ENCODE results near the gene MUTYH. TPM values are rescaled to one million over a fixed set of nuclear protein-coding genes. Genes with fewer than 3 reads are reported as not detected.

Gene MUTYH
- total and polyA plus RNA-seq, 4 experiments from 2014 or later = 24.0 to 72.1 (median 48.1) TPM

DNA sequence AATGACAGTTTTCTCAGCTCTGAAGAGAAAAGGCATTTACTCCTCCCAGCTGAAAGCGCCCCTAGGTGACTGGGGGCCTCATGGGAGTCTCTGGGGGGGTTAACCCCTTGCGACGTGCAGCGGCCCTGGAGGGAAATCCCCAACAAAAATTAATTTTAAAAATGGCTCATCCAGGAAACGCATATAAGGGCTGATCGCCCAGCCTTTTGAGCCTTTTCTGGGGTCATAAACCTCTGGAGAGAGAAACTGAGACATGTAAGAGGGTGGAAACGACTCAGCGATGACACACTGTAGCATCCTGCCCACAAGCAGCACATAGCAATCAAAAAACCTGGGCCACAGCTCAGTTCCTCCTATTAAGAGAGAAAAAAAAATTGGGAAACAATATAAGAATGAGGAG, 33.9 kb downstream of the MUTYH start:
- no peak for DNase-seq
- H3K4me3 Mint-ChIP-seq = peak overlapping the region in 4 of 8 donors; percentile 17 to 43 (median 31)
- Histone ChIP-seq H3K27me3 (ENCODE audit: insufficient read depth, low read length) (no peaks in the 10 kb centered on the region), H3K27ac (ENCODE audit: low read depth, low read length) (no peak overlapping the region), H3K9me3 (ENCODE audit: control insufficient read depth in 1 of 2, low read length in 2 of 2) (no peaks in the 10 kb centered on the region), H3K4me3 (ENCODE audit: low read length in 2 of 2) (no peak overlapping the region), H3K4me1 (ENCODE audit: insufficient read depth, low read length) (peaks cover 11% of the 10 kb centered on the region), H3K36me3 (ENCODE audit: insufficient read depth, low read length) (no peaks in the 10 kb centered on the region)
- H3K27me3 Mint-ChIP-seq = no peaks in the 10 kb centered on the region
- no peaks in the 10 kb centered on the region for H3K36me3 Mint-ChIP-seq
- intact Hi-C loops (cut with micrococcal nuclease) = no loop called here
- POLR2A ChIA-PET (ENCODE audit: partially characterized antibody) = interaction anchor here (0.7 to 6.1 kb wide), 5 partner anchors 27 to 594 kb away, joined by 3 to 130 read pairs (median 3); partner anchors contain the start of genes MUTYH and TOE1
- H3K27ac Mint-ChIP-seq = peak overlapping the region in 3 of 7 donors; percentile 47 to 94 (median 60)
- peaks cover 11 to 24% (median 18%) of the 10 kb centered on the region in 4 donors for H3K4me1 Mint-ChIP-seq
- CTCF ChIA-PET (ENCODE audit: partially characterized antibody) = interaction anchor here (1.0 to 2.1 kb wide), 4 partner anchors 13 to 485 kb away, joined by 3 to 12 read pairs (median 5); partner anchors contain the start of genes MUTYH and TOE1
- no peaks in the 10 kb centered on the region for H3K9me3 Mint-ChIP-seq

DNA sequence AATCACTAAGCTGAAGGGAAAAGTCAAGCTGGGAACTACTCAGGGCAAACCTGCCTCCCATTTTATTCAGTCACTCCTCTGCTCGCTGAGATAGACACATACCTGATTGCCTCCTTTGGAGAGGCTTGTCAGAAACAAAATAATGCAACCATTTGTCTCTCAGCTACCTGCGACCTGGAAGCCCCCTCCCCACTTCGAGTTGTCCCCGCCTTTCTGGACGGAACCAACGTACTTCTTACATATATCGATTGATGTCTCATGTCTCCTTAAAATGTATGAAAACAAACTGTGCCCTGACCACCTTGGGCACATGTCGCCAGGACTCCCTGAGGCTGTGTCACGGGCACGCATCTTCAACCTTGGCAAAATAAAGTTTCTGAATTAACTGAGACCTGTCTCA, 35.0 kb downstream of the MUTYH start:
- Histone ChIP-seq H3K36me3 (ENCODE audit: insufficient read depth, low read length) (no peaks in the 10 kb centered on the region), H3K4me1 (ENCODE audit: insufficient read depth, low read length) (peaks cover 11% of the 10 kb centered on the region), H3K27ac (ENCODE audit: low read depth, low read length) (peak overlapping the region; percentile 85), H3K4me3 (ENCODE audit: low read length in 2 of 2) (no peak overlapping the region), H3K27me3 (ENCODE audit: insufficient read depth, low read length) (no peaks in the 10 kb centered on the region), H3K9me3 (ENCODE audit: control insufficient read depth in 1 of 2, low read length in 2 of 2) (no peaks in the 10 kb centered on the region)
- peak overlapping the region; percentile 77 to 98 (median 96) for H3K27ac Mint-ChIP-seq
- intact Hi-C loops (cut with micrococcal nuclease) = no loop called here
- no peaks in the 10 kb centered on the region for H3K36me3 Mint-ChIP-seq
- H3K4me3 Mint-ChIP-seq = peak overlapping the region in 5 of 8 donors; percentile 27 to 94 (median 71)
- POLR2A ChIA-PET (ENCODE audit: partially characterized antibody) = interaction anchor here (0.8 to 6.1 kb wide), 9 partner anchors 22 to 584 kb away, joined by 3 to 130 read pairs (median 6); partner anchors contain the start of genes HECTD3, HPDL, MUTYH and PLK3
- DNase-seq = no peak
- H3K9me3 Mint-ChIP-seq = no peaks in the 10 kb centered on the region
- H3K27me3 Mint-ChIP-seq = no peaks in the 10 kb centered on the region
- peaks cover 11 to 24% (median 18%) of the 10 kb centered on the region in 4 donors for H3K4me1 Mint-ChIP-seq
- CTCF ChIA-PET (ENCODE audit: partially characterized antibody) = interaction anchor here (1.3 to 2.1 kb wide), 5 partner anchors 35 to 484 kb away, joined by 3 to 12 read pairs (median 6); partner anchors contain the start of genes MUTYH and TOE1

DNA sequence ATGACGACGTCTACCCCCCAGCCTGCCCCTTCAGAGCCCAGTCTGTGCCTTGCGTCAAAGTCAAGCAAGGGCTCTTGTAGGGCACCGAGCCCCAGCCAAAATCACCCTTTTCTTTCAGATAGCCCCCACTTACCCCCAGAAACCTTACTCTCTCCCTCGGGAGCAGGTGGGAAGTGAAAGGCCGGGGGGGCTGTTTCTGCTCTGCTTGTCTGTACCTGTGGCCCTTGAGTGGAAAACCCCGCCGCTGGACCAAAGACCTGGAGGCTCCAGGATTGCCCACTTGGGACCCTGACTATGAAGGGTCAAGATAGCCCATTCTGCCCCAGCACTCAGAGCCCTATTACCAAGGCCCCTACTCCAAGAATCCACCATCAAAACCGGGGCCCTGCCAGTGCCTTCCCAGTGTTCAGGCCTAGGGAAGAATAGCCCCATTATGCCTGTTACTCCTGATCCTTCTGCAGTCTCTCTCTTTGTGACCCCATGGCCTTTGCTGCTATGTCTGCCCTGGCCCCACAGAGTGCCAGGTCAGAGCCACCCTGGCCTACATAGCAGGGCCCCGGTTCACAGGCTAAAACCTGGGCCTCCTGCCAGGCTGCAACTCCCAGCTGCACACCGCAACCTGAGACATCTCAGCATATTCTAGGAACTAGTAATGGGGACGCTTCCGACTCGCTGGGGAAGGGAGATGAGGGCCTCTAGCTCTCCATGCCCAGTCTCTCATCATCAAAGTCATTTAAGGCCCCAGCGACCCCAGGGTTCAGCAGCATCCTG, 35.7 kb downstream of the MUTYH start:
- Histone ChIP-seq H3K4me1 (ENCODE audit: insufficient read depth, low read length) (peaks cover 11% of the 10 kb centered on the region), H3K27me3 (ENCODE audit: insufficient read depth, low read length) (no peaks in the 10 kb centered on the region), H3K36me3 (ENCODE audit: insufficient read depth, low read length) (no peaks in the 10 kb centered on the region), H3K4me3 (ENCODE audit: low read length in 2 of 2) (peak overlapping the region; percentile 40 to 86), H3K27ac (ENCODE audit: low read depth, low read length) (peak overlapping the region; percentile 85), H3K9me3 (ENCODE audit: control insufficient read depth in 1 of 2, low read length in 2 of 2) (no peaks in the 10 kb centered on the region)
- Mint-ChIP-seq H3K27ac (peak overlapping the region; percentile 93 to 98 (median 96)), H3K9me3 (no peaks in the 10 kb centered on the region), H3K4me3 (peak overlapping the region; percentile 87 to 94 (median 92)), H3K36me3 (no peaks in the 10 kb centered on the region), H3K27me3 (no peaks in the 10 kb centered on the region), H3K4me1 (peaks cover 11 to 24% (median 18%) of the 10 kb centered on the region in 4 donors)
- ChIA-PET POLR2A (ENCODE audit: partially characterized antibody) (interaction anchor here (0.8 to 6.4 kb wide), 25 partner anchors 15 to 672 kb away, joined by 3 to 158 read pairs (median 10); partner anchors contain the start of genes ARMH1, BTBD19, CCDC163 and DYNLT4), CTCF (ENCODE audit: partially characterized antibody) (interaction anchor here (1.2 to 10.0 kb wide), 13 partner anchors 33 to 583 kb away, joined by 3 to 388 read pairs (median 6); partner anchors contain the start of genes HECTD3, MUTYH, PLK3 and TESK2)
- DNase-seq = no peak
- intact Hi-C loops (cut with micrococcal nuclease) = loop anchor here (1.0 to 5.0 kb wide), 4 partner anchors 278 to 943 kb away; partner anchors contain the start of genes NASP and RAD54L

DNA sequence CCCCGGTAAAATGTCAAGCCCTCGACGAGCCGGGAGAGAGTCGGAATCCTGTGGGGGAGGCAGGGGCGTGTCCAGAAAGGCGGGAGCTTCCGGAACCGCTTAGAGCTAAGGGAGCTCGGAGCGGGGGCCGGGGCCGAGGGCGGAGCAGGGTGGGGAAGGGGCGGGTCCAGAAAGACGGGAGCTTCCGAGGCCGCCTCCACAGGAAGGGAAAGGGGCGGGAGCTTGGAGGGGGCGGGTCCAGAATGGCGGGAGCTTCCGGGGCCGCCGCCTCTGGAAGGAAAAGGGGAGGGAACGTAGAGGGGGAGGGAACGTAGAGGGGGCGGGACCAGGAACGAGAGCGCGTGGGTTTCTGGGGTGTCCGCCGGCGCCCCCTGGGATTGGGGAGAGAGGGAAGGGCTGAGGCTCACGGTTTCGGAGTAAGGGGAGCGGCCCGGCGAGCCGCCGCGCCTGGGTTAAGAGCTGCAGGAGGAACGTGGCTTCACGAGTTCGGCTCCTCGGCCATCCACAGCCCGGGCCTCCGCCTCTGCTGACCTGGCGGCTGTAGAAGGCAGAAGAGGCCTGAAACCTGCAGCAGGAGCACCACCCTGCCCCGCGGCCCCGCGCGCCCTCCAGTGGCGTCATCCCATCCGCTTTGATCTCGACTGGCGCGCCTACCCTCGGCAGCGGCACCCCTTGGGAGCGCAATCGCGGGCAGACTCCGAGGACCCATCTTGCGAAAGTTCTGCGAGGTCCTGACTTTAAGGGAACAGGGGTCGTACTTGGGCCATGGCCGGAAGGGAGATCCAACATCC, 36.5 kb downstream of the MUTYH start:
- POLR2A ChIA-PET (ENCODE audit: partially characterized antibody) = interaction anchor here (0.7 to 6.4 kb wide), 35 partner anchors 14 to 672 kb away, joined by 3 to 158 read pairs (median 6); partner anchors contain the start of genes AKR1A1, ARMH1, BTBD19 and CCDC163
- intact Hi-C loops (cut with micrococcal nuclease) = loop anchor here (1.0 to 5.0 kb wide), 12 partner anchors 23 to 944 kb away; partner anchors contain the start of genes EIF2B3, HPDL, MUTYH and NASP

DNA sequence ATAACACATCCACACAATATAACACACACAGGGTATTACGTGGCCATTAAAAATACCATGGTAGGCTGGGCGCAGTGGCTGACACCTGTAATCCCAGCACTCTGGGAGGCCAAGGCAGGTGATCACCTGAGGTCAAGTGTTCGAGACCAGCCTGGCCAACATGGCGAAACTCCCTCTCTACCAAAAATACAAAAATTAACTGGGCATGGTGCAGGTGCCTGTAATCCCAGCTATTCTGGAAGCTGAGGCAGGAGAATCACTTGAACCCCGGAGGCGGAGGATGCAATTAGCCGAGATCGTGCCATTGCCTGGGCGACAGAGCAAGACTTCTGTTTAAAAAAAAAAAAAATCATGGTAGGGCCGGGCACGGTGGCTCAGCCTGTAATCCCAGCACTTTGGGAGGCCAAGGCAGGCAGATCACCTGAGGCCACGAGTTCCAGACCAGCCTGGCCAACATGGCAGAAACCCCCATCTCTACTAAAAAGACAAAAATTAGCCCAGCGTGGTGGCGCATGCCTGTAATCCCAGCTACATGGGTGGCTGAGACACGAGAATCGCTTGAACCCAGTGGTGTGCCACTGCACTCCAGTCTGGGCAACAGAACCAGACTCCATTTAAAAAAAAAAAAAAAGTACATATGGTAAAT, 37.6 kb downstream of the MUTYH start:
- Mint-ChIP-seq H3K27ac (peak overlapping the region in 2 of 7 donors; percentile 48 to 94), H3K36me3 (no peaks in the 10 kb centered on the region), H3K27me3 (no peaks in the 10 kb centered on the region), H3K4me1 (peaks cover 11 to 24% (median 18%) of the 10 kb centered on the region in 4 donors), H3K4me3 (peak overlapping the region; percentile 40 to 92 (median 64)), H3K9me3 (no peaks in the 10 kb centered on the region)
- ChIA-PET CTCF (ENCODE audit: partially characterized antibody) (interaction anchor here (0.7 to 10.0 kb wide), 22 partner anchors 8 to 627 kb away, joined by 3 to 388 read pairs (median 4); partner anchors contain the start of genes HECTD3, MUTYH, PLK3 and RNU5D-1), POLR2A (ENCODE audit: partially characterized antibody) (interaction anchor here (0.6 to 6.4 kb wide), 28 partner anchors 15 to 671 kb away, joined by 3 to 158 read pairs (median 10); partner anchors contain the start of genes BTBD19, CCDC163, DYNLT4 and EIF2B3)
- Histone ChIP-seq H3K36me3 (ENCODE audit: insufficient read depth, low read length) (no peaks in the 10 kb centered on the region), H3K9me3 (ENCODE audit: control insufficient read depth in 1 of 2, low read length in 2 of 2) (no peaks in the 10 kb centered on the region), H3K27me3 (ENCODE audit: insufficient read depth, low read length) (no peaks in the 10 kb centered on the region), H3K27ac (ENCODE audit: low read depth, low read length) (no peak overlapping the region), H3K4me1 (ENCODE audit: insufficient read depth, low read length) (peaks cover 11% of the 10 kb centered on the region), H3K4me3 (ENCODE audit: low read length in 2 of 2) (peak overlapping the region in 1 of 2 donors; percentile 86)
- peak in 1 of 5 donors; percentile 38 for DNase-seq
- intact Hi-C loops (cut with micrococcal nuclease) = loop anchor here (1.0 to 5.0 kb wide), 11 partner anchors 24 to 945 kb away; partner anchors contain the start of genes EIF2B3, HPDL, MUTYH and NASP

More for the DNA sequence above, 36.5 kb downstream of the MUTYH start:
- no peaks in the 10 kb centered on the region for H3K36me3 Mint-ChIP-seq
- H3K4me1 Mint-ChIP-seq = peaks cover 11 to 24% (median 18%) of the 10 kb centered on the region in 4 donors
- no peaks in the 10 kb centered on the region for H3K9me3 Mint-ChIP-seq
- Histone ChIP-seq H3K27ac (ENCODE audit: low read depth, low read length) (peak overlapping the region; percentile 85), H3K27me3 (ENCODE audit: insufficient read depth, low read length) (no peaks in the 10 kb centered on the region), H3K36me3 (ENCODE audit: insufficient read depth, low read length) (no peaks in the 10 kb centered on the region), H3K4me3 (ENCODE audit: low read length in 2 of 2) (peak overlapping the region; percentile 42 to 86), H3K4me1 (ENCODE audit: insufficient read depth, low read length) (peaks cover 11% of the 10 kb centered on the region), H3K9me3 (ENCODE audit: control insufficient read depth in 1 of 2, low read length in 2 of 2) (no peaks in the 10 kb centered on the region)
- DNase-seq = peak; percentile 94 to 97 (median 95)
- H3K4me3 Mint-ChIP-seq = peak overlapping the region; percentile 87 to 94 (median 92)
- peak overlapping the region; percentile 93 to 98 (median 96) for H3K27ac Mint-ChIP-seq
- no peaks in the 10 kb centered on the region for H3K27me3 Mint-ChIP-seq
- CTCF ChIA-PET (ENCODE audit: partially characterized antibody) = interaction anchor here (0.7 to 10.0 kb wide), 26 partner anchors 9 to 628 kb away, joined by 3 to 388 read pairs (median 4); partner anchors contain the start of genes CCDC163, EIF2B3, HECTD3 and HPDL

DNA sequence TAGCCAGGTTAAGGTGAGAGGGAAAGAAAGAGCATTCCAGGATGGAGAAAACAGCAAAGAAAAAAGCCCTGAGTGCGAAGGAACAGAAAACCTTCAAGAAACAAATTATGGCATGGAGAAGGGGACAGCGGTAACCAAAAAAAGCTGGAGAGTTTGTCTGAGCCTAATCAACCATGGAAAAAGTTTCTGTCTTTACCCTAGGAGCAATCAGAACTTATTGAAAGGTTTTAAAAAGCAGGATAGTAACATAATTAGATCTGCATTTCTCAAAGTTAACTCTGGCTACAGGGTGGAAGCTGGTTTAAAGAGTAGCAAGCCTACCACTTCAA, 39.6 kb downstream of the MUTYH start:
- Mint-ChIP-seq H3K9me3 (no peaks in the 10 kb centered on the region), H3K27me3 (no peaks in the 10 kb centered on the region), H3K27ac (peak overlapping the region in 2 of 7 donors; percentile 24 to 51), H3K36me3 (no peaks in the 10 kb centered on the region), H3K4me1 (peaks cover 9 to 24% (median 14%) of the 10 kb centered on the region in 4 donors), H3K4me3 (peak overlapping the region in 2 of 8 donors; percentile 43 to 45)
- POLR2A ChIA-PET (ENCODE audit: partially characterized antibody) = interaction anchor here (1.1 to 6.4 kb wide), 2 partner anchors 94 to 287 kb away, joined by 3 to 158 read pairs; partner anchors contain the start of genes HECTD3, UROD and ZSWIM5
- no peak overlapping the region for H3K4me3 ChIP-seq (ENCODE audit: low read length in 2 of 2)
- H3K4me1 ChIP-seq (ENCODE audit: insufficient read depth, low read length) = peaks cover 11% of the 10 kb centered on the region
- H3K27ac ChIP-seq (ENCODE audit: low read depth, low read length) = no peak overlapping the region
- no peak for DNase-seq
- CTCF ChIA-PET (ENCODE audit: partially characterized antibody) = interaction anchor here (1.0 to 10.0 kb wide), 15 partner anchors 9 to 523 kb away, joined by 3 to 388 read pairs (median 4); partner anchors contain the start of genes BEST4, EIF2B3, HECTD3 and MUTYH
- no peaks in the 10 kb centered on the region for H3K9me3 ChIP-seq (ENCODE audit: control insufficient read depth in 1 of 2, low read length in 2 of 2)
- intact Hi-C loops (cut with micrococcal nuclease) = loop anchor here (1.0 to 5.0 kb wide), 6 partner anchors 282 to 947 kb away; partner anchors contain the start of genes NASP and RAD54L
- no peaks in the 10 kb centered on the region for H3K27me3 ChIP-seq (ENCODE audit: insufficient read depth, low read length)
- H3K36me3 ChIP-seq (ENCODE audit: insufficient read depth, low read length) = no peaks in the 10 kb centered on the region
